GM18526 (cell line): ENCODE data around the gene KRT83.

Experiments
- POLR2A ChIP-seq: IDR thresholded peaks from 3 replicates; pipeline ENCODE4 v1.6.1; 2011; ENCODE audit not compliant: insufficient read length; ENCODE audit errors: extremely low read depth

Gene KRT83

GRCh38 chr12:52327052-52327829 lies 6.0 kb upstream of the KRT83 start:
- TF ChIP-seq POLR2A = no peak

- TF ChIP-seq POLR2A = no peak
These were observed 2.9 kb upstream of the KRT83 start for GRCh38 chr12:52324153-52324444.

DNA sequence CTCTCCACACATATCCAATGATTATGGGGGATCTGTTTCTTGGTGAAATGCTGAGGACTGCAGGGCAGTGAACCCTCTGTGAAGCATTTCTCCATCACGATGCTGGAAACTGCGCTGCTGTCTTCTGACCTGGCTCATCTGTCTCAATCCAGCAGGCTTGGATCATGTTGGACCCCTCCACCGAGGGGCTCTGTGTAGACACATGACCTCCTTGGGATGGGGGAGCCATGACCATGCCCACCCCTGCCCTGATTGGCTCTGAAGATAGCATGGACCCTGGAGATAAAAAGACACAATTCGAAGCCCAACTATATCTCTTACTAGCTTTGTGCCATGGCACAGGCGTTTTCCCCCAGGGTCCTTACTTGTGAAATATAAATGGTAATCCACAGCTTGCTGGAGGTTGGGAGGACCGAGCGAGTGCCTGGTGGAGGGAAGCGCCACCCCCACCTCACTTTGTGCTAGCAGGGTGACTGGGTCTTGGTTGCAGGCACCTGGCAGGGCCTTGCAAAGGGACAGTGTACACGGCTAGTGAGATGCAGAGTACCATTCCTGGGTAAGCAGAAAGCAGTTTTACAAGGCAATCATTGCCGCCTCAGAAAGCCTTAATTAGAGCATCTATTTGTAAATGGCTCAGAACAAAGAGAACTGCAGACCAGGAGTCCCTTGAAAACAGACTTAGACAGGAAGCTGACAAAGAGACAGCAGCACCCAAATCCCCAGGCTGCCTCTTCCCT lies 2.4 kb upstream of the KRT83 start:
- no peak for TF ChIP-seq POLR2A

DNA sequence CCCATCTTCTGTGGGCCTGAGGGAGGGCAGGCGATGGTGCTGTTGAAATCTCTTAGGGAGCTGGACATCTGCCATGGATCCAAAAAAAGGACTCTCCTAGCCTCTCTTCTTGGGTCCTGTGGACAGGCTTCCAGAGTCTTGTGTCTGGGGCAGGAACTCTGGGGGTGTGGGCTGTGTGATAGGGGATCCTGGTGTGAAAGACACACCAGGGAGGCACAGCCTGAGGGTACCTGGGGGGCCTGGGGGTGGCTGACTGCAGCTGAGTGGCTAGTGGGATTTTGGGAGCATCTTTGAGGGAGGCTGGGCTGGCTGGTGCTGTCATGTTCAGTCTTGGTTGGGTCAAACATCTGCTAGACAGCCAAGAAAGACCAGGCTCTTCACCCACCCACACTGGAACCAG lies 1.8 kb upstream of the KRT83 start:
- no peak for TF ChIP-seq POLR2A

- no peak for TF ChIP-seq POLR2A
These were observed 871 bp upstream of the KRT83 start for GRCh38 chr12:52322069-52322468.

DNA sequence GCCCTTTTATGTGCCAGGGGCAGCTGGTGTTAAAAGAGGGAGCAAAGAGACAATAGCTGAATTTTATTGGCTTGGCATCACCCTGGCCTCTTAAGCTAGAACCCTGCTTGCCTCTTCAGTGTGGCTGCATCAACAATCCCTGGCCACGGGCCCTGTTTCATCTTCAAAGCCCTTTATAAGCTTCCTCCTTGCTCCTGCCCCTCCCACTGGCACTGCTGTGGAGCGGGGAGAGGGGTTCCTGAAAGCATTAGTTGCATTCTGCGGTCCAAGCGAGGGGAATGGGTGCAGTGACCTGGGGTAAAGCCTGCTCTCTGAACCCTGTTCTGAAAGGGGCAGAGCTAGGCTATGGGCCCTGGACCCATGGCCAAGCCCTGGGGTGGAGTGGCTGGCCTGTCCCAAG lies 220 bp upstream of the KRT83 start:
- no peak for TF ChIP-seq POLR2A

DNA sequence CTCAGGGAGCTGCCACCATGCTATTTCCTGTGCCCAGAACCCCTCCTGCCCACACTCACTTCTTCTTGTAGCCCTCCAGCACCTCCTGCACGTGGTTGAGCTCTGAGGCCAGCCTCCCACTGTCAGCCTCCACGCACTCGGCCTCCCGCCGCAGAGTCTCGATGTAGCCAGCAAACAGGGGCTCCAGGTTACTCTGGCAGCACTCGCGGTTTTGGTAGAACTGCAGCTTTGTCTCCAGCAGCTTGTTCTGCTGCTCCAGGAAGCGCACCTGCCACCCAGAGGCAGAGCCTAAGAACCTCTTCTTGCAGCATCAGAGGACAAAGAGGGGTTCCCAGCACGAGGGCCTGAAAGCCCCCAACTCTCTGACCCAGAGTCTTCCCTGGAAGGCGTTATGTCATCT lies 2.1 kb downstream of the KRT83 start:
- no peak for TF ChIP-seq POLR2A

DNA sequence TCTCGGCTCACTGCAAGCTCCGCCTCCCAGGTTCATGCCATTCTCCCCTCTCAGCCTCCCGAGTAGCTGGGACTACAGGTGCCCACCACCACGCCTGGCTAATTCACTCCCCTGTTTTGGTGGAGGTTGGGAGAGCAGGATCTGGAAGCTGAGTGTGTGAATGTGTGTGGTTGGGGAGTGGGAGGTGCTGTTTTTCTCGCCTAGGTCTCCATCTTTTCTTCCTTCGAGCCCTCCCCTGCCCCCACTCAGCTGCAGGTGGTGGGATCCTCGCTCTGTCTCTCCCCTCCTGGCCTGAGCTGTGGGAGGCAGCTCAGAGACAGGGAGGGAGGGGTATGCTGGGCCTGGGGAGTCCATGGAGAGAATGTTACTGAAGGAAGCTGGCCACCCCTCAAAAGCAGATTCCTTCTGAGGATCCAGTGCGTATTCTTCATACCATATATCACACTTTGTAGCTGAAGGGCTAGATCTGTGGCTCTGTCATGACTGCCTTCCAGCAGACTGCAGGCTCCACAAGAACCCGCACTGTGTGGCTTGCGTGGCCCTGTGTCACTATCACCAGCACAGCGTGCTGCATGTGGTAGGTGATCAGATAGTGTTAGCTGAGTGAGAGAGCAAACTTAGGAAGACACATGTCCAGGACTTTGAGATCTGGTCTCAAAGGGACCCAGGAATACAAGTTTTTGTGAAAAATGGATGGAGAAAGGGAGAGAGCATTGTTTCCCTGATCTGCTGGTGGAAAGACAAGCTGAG lies 2.8 kb downstream of the KRT83 start:
- no peak for TF ChIP-seq POLR2A

- TF ChIP-seq POLR2A = no peak
These were observed 3.6 kb downstream of the KRT83 start for GRCh38 chr12:52317468-52318052.

- no peak for TF ChIP-seq POLR2A
These were observed 4.5 kb downstream of the KRT83 start for GRCh38 chr12:52316701-52317100.

- TF ChIP-seq POLR2A = no peak
These were observed 4.9 kb downstream of the KRT83 start for GRCh38 chr12:52316290-52316689.

GRCh38 chr12:52314511-52314910 lies 6.7 kb downstream of the KRT83 start:
- TF ChIP-seq POLR2A = no peak

GRCh38 chr12:52313926-52314325 lies 7.3 kb downstream of the KRT83 start:
- TF ChIP-seq POLR2A = no peak

DNA sequence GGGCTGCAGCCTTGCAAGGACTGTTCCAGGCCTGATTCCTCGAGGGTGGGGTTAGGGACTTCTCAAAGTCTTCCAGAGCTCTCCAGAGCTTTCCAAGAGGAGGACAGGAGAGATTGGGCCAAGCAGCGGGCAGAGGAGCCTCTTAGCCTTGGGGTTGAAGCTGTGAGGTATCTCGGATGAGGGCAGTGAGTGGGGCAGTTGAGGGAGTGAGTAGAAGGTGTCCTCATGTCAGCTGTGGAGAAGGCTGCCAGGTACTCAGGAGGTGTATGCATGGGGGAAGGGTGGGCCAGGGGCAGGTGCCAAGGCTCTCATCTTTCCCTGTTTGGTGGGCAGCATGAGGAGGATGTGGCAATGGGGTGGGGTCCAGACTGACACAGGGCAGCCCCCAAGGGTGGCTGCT lies 7.7 kb downstream of the KRT83 start:
- no peak for TF ChIP-seq POLR2A

- TF ChIP-seq POLR2A = no peak
These were observed 9.1 kb downstream of the KRT83 start for GRCh38 chr12:52312086-52312485.

GRCh38 chr12:52311285-52311648 lies 9.9 kb downstream of the KRT83 start:
- TF ChIP-seq POLR2A = no peak
